GM21786 (cell line): ENCODE data around the gene S100A12.

Experiments used
- ATAC-seq: cut with Tn5 transposase; IDR thresholded peaks from one replicate; pipeline ENCODE4 v1.9.1; 2021; ENCODE audit not compliant: unreplicated experiment

S100A12 gene

GRCh38 chr1:153337980-153338853, 37.2 kb downstream of the S100A12 start:
- ATAC-seq, result no peak

- no peak for ATAC-seq
Measured at GRCh38 chr1:153336650-153337049, 38.8 kb downstream of the S100A12 start.

GRCh38 chr1:153333902-153334301, 41.5 kb downstream of the S100A12 start:
- ATAC-seq, result no peak

GRCh38 chr1:153324912-153325311, 50.5 kb downstream of the S100A12 start:
- no peak for ATAC-seq
